ENCODE results near the gene ZNF469.

The ZNF469 gene

DNA sequence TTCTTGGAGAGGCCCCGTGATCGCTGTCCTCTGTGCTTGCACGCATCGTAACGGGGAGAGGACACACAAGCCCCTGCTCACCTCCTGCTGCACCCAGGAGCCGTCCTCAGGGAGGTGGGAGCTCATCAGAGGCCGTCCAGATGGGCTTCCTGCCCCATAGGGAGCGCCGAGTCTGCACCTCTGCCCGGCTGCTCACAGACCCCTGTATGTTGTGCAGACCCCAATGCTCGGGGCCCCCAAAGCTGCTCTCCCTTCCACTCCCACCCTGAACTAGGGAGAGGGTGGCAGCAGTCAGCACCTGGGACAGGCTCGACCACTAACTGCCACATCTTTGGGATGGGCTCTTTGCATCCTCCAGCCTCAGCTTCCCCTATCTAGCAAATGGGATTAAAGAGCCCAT lies 4.4 kb upstream of the ZNF469 start:
- DNase-seq = no peak

DNA sequence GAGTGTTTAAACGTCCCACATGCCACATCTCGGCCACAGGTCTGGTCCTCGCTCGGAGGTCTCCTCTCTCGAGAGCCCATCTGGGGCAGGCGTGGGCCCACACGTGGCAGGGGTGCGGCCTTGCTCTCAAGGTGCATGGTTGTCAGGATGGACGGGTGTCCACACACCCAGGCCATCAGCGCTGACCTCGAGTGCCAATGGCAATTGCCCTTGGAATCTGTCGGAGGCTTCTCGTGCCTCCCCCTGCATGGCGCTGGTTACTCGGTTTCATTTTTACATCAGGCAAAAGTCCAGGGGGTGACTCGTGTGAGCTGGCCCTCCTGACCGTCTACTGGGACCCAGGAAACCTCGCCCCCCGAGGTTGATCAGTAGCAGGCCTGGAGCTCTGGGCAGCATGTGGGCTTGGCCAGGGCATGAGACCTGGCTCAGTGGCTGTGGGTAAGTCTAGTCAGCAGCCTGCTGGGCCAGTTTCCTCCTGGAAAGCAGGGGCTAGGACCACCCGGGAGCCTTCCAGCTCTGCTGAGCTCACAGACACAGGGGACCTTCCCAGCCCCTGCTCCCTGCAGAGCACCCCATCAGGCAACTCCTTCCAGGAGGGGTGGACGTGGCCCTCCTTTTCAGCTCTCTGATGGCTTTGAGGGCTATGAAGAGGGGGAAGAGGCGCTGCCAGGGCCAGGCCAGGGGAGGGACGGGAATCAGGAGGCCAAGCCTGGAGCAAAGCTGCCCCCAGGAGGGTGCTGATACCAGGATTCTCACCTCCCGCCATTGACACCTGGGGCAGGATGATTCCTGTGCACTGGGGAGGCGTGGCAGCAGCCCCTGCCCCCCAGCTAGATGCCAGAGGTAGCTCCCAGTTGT lies 3.7 kb upstream of the ZNF469 start:
- DNase-seq = no peak

GRCh38 chr16:88379694-88380040 lies 3.1 kb upstream of the ZNF469 start:
- DNase-seq = no peak

- no peak for DNase-seq
Observed at GRCh38 chr16:88380099-88380498, 2.7 kb upstream of the ZNF469 start.

DNA sequence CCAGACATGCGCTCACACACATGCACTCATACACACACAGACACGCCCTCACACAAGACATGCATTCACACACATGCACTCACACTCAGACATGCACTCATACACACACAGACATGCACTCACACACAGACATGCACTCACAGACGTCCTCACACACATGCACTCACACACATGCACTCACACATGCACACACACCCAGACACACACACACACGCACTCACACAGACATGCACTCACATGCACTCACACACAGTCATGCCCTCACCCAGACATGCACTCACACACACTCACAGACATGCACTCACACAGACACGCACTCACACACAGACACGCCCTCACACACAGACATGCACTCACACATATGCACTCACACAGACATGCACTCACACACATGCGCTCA lies 2.1 kb upstream of the ZNF469 start:
- no peak for DNase-seq

GRCh38 chr16:88381820-88382451 lies 823 bp upstream of the ZNF469 start:
- no peak for DNase-seq

- DNase-seq = no peak
Observed at GRCh38 chr16:88383401-88384221, 852 bp downstream of the ZNF469 start.

DNA sequence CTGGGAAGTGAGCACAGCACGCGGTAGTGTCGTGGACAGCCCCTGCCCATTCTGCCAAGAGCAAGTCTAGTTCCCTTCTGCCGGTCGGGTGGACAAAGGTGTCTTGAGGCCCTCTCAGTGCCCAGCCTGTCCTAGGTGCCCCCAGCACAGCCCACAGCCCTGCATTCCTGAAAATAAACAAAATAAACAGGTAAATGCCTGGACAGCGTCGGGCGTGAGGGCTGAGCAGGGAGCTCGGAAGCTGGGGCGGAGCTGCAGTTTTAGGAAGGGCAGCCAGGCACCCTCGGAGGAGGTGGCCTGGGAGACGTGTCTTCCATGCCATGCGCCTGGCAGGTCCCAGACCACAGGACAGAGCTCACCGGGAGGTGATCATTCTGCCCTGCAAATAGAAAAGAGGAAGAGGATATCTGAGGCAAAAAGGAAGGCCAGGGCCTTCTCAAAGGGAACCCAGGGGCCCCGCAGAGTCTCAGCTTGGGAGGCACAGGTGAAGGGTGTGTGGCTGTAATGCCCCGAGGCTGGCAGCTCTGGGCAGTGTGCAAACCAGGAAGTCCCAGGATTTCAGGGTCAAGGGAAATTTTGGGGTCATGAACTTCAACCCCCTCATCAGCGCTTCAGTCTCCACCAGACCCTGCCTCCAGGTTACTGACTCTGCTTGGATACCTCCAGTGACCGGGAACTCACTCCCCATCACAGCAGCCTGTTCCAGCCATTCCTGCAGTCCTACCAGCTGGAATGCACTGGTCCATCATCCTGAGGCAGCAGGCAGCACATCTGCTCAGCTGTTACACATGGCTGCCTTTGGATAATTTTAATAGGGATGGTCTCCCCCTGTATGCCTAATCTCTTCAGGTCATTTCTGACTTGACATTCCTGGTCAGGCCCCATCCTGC lies 1.7 kb downstream of the ZNF469 start:
- no peak for DNase-seq

DNA sequence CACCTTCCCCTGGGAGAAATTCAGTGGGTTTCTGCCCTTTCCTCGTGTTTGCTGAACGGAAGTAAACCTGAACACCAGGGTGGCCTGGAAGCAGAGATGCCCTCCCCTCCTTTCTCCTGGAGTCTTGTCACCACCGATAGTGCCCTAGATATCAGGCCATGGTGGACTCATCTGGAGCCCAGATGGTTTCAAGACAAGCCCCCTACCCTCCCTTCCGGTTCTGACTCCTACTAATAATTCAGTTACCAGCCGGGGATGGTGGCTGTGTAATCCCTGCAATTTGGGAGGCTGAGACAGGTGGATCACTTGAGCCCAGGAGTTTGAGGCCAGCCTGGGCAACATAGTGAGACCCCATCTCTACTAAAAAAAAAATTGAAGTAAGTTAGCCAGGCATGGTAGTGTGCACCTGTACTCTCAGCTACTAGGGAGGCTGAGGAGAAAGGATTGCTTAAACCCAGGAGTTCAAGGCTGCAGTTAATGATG lies 2.4 kb downstream of the ZNF469 start:
- DNase-seq = no peak

- DNase-seq = no peak
Observed at GRCh38 chr16:88385831-88386815, 3.4 kb downstream of the ZNF469 start.

GRCh38 chr16:88387180-88387765 lies 4.5 kb downstream of the ZNF469 start:
- no peak for DNase-seq

- no peak for DNase-seq
Observed at GRCh38 chr16:88387941-88388627, 5.3 kb downstream of the ZNF469 start.

DNA sequence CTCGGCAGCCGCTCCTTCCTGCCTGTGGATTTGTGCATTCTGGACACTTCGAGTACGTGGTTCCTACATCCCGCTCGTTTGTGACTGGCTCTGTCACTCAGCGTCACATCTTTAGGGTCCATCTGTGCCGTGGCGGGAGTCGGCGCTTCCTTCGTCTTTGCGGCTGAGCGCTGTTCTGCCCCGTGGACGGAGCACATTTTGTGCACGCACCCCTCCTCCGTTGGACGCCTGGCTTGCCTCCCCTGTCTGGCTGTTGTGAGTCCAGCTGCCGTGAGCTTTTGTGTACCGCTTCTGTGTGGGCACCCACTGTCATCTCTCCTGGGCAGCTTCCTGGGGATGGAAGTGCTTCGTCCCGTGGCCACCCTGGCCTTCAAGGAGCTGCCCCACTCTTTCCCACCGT lies 6.4 kb downstream of the ZNF469 start:
- no peak for DNase-seq

GRCh38 chr16:88389621-88390160 lies 6.9 kb downstream of the ZNF469 start:
- no peak for DNase-seq

GRCh38 chr16:88390265-88390664 lies 7.5 kb downstream of the ZNF469 start:
- no peak for DNase-seq

DNA sequence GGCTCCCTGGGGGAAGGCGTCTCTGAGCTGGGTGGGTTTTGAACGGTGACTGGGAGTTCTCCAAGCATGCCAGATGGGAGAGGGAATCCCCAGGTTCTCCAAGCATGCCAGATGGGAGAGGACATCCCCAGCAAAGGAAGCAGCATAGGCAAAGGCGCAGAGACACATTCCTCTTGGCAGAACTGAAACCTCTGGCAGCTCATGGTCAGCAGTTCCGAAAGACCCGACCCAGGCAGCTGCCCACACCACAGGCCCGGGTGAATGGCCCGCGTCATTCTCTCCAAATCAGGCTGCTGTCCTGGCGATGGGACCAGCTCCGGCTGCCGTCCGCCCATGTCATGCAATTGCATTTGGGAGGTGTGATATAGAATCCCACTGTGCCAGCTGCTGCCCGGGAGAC lies 8.0 kb downstream of the ZNF469 start:
- DNase-seq = no peak

GRCh38 chr16:88391144-88391850 lies 8.5 kb downstream of the ZNF469 start:
- no peak for DNase-seq

DNA sequence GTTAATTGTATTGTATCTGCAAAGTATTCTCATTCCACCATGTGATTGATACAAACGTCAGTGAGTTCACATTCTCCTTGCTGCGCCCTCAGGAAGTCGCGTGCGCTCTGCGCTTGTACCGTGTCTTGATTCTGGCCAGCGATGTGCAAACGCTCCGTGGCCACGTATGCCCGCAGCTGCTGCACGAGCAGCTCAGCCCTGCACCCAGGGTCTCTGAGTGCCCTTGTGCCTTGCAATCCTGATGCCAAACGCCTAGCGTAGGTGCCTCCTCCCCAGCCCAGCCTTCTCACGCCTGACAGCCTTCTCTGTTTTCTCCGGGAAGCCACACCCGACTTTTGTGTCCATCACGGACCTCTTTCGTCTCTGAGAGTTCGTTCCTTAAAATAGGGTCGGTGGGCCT lies 9.4 kb downstream of the ZNF469 start:
- DNase-seq = no peak

- no peak for DNase-seq
Observed at GRCh38 chr16:88392616-88393015, 9.9 kb downstream of the ZNF469 start.
